Measurements from ENCODE around the gene NOL3.

Gene NOL3

GRCh38 chr16:67137605-67138004 lies 32.7 kb upstream of the NOL3 start:
- Histone ChIP-seq H3K4me3 (IDR thresholded peaks at IDR 0.05; ENCODE audit: insufficient read depth, low read depth, low read length) (no peak overlapping the region), H3K4me1 (ENCODE audit: low read depth, poor library complexity, severe bottlenecking) (no peaks in the 10 kb centered on the region), H4K20me1 (ENCODE audit: insufficient read depth) (no peaks in the 10 kb centered on the region), H3K79me2 (ENCODE audit: insufficient read depth, low read depth) (no peaks in the 10 kb centered on the region), H2AFZ (ENCODE audit: low read depth) (no peak overlapping the region), H3K9ac (no peak overlapping the region), H3K4me2 (no peak overlapping the region), H3K27ac (no peak overlapping the region), H3K36me3 (ENCODE audit: insufficient read depth) (no peaks in the 10 kb centered on the region), H3K27me3 (ENCODE audit: insufficient read depth, low read depth) (no peaks in the 10 kb centered on the region)
- TF ChIP-seq CTCF (conservative IDR thresholded peaks at IDR 0.05; ENCODE audit: low read depth, low read length) = no peak

GRCh38 chr16:67141391-67141790 lies 28.9 kb upstream of the NOL3 start:
- Histone ChIP-seq H3K27ac (no peak overlapping the region), H3K27me3 (ENCODE audit: insufficient read depth, low read depth) (no peaks in the 10 kb centered on the region), H4K20me1 (ENCODE audit: insufficient read depth) (no peaks in the 10 kb centered on the region), H2AFZ (ENCODE audit: low read depth) (no peak overlapping the region), H3K36me3 (ENCODE audit: insufficient read depth) (peaks cover 4% of the 10 kb centered on the region; the same call in 1 of the 2 replicates), H3K4me2 (no peak overlapping the region), H3K9ac (no peak overlapping the region), H3K79me2 (ENCODE audit: insufficient read depth, low read depth) (no peaks in the 10 kb centered on the region), H3K4me1 (ENCODE audit: low read depth, poor library complexity, severe bottlenecking) (no peaks in the 10 kb centered on the region), H3K4me3 (IDR thresholded peaks at IDR 0.05; ENCODE audit: insufficient read depth, low read depth, low read length) (no peak overlapping the region)
- no peak for TF ChIP-seq CTCF (conservative IDR thresholded peaks at IDR 0.05; ENCODE audit: low read depth, low read length)

- Histone ChIP-seq H3K27ac (no peak overlapping the region), H3K9ac (no peak overlapping the region), H3K79me2 (ENCODE audit: insufficient read depth, low read depth) (no peaks in the 10 kb centered on the region), H3K4me3 (IDR thresholded peaks at IDR 0.05; ENCODE audit: insufficient read depth, low read depth, low read length) (no peak overlapping the region), H3K4me2 (no peak overlapping the region), H4K20me1 (ENCODE audit: insufficient read depth) (no peaks in the 10 kb centered on the region), H3K36me3 (ENCODE audit: insufficient read depth) (peaks cover 4% of the 10 kb centered on the region; the same call in 1 of the 2 replicates), H3K27me3 (ENCODE audit: insufficient read depth, low read depth) (no peaks in the 10 kb centered on the region), H3K4me1 (ENCODE audit: low read depth, poor library complexity, severe bottlenecking) (no peaks in the 10 kb centered on the region), H2AFZ (ENCODE audit: low read depth) (no peak overlapping the region)
- no peak for TF ChIP-seq CTCF (conservative IDR thresholded peaks at IDR 0.05; ENCODE audit: low read depth, low read length)
Measured at GRCh38 chr16:67142342-67142741, 28.0 kb upstream of the NOL3 start.

- no peaks in the 10 kb centered on the region for H4K20me1 ChIP-seq (ENCODE audit: insufficient read depth)
- peaks cover 4% of the 10 kb centered on the region; the same call in 1 of the 2 replicates for H3K36me3 ChIP-seq (ENCODE audit: insufficient read depth)
- no peak overlapping the region for H3K4me2 ChIP-seq
- H3K9ac ChIP-seq = no peak overlapping the region
- H3K79me2 ChIP-seq (ENCODE audit: insufficient read depth, low read depth) = no peaks in the 10 kb centered on the region
- no peak overlapping the region for H3K4me3 ChIP-seq (IDR thresholded peaks at IDR 0.05; ENCODE audit: insufficient read depth, low read depth, low read length)
- no peak for TF ChIP-seq CTCF (conservative IDR thresholded peaks at IDR 0.05; ENCODE audit: low read depth, low read length)
- H2AFZ ChIP-seq (ENCODE audit: low read depth) = no peak overlapping the region
- H3K27me3 ChIP-seq (ENCODE audit: insufficient read depth, low read depth) = no peaks in the 10 kb centered on the region
- no peak overlapping the region for H3K27ac ChIP-seq
- no peaks in the 10 kb centered on the region for H3K4me1 ChIP-seq (ENCODE audit: low read depth, poor library complexity, severe bottlenecking)
Measured at GRCh38 chr16:67144943-67145342, 25.4 kb upstream of the NOL3 start.
